ENCODE measurements around the gene MAP3K8.

MAP3K8 gene

GRCh38 chr10:30493609-30494530 lies 59.9 kb downstream of the MAP3K8 start:
- no peak for DNase-seq

GRCh38 chr10:30494558-30494957 lies 60.6 kb downstream of the MAP3K8 start:
- no peak for DNase-seq

- no peak for DNase-seq
Measured at GRCh38 chr10:30495687-30496086, 61.7 kb downstream of the MAP3K8 start.

- no peak for DNase-seq
Measured at GRCh38 chr10:30499816-30500215, 65.8 kb downstream of the MAP3K8 start.

- DNase-seq, result no peak
Measured at GRCh38 chr10:30500534-30500933, 66.5 kb downstream of the MAP3K8 start.

DNA sequence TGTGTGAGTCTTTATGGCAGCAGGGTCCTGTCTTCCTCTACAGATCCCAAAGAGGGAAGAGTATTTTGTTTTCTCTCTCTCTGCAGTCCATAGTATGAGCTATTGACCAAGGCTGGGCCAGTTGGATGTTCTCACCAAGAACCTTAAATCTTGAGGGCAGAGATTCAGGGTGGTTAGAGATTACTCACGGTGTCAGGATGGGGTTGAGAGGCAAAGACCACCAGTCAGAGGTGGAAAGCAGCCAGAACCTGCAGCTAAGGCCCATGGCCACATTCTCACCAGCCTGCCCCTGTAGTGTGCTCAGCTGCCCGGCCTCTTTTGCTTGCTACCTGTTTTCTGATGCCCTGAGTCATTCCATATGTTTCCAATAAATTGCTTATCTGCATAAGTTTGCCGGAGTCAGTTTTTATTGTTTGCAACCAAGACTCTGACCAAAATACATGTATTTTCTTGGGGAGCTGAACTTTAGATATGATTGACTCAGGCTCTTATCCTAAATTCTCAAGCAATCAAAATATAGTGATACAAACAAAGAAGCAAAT lies 67.0 kb downstream of the MAP3K8 start:
- no peak for DNase-seq

DNA sequence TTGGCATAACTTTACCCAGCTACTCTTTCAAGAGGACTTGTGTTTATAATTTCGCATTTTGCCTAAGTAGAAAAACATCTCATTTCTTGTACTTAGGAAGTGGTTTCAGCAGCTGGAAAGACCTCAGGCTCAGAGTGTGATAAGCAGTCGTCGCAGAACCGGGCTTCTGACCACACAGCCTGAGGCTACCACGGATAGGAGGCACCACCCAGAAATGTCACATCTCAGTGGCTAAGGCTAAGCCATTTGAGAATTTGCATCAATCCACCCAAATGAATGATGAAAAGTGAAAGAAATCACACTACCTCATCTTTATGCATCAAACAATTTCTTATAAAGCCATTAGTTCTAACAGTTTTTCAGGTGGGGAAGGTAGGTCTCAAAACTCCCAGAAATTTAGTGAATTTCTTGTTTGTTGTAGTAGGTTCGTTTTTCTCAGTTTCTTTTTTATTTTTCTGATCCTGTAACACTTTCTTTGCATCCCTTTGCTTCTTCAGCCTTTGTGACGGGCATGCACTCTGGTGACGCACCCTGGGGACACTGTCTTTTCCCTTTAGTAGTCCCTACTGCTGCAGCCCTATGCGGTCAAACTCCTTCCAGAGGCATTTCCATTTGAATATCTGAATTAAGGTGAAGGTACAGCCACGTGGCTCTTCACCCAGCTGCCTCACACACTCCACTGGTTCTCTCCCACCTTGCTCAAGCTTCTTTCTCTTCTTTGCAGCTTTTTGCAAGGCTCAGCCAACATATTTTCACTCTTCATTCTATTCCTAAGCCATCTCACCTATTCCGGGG lies 68.5 kb downstream of the MAP3K8 start:
- DNase-seq, result no peak

GRCh38 chr10:30503700-30504266 lies 69.8 kb downstream of the MAP3K8 start:
- DNase-seq, result no peak

DNA sequence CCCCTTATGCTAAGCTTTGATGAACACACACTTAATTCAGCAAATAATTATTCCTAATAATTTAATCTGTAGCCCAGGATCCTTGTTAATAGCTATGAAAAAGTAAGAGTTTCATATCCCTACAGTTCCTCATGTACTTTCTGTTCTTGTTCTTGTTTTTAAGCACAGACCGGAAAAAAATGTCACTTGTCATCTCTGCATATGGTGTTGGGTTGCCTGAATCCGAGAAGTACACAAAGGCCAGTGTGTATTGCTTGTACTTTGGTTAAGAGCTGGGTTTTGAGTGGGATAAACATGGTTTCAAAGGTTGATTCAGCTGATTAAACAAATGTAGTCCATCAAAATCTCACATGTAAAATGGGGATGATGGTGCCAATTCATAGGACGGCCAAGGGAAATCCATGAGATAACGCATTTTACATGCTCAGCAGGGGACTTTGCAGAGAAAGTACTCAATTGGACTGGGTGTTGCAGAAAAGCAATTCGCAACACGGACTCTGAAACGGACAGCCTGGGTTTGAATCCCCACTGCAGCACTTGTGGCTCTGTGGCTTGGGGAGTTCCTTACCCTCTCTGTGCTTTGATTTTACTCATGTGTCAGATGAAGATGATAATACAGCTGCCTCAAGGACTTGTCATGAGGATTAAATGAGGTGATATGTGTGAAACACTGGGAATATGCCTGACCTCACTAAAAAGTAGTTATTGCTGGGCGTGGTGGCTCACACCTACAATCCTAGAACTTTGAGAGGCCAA lies 71.7 kb downstream of the MAP3K8 start:
- no peak for DNase-seq

GRCh38 chr10:30509508-30509907 lies 75.5 kb downstream of the MAP3K8 start:
- no peak for DNase-seq

DNA sequence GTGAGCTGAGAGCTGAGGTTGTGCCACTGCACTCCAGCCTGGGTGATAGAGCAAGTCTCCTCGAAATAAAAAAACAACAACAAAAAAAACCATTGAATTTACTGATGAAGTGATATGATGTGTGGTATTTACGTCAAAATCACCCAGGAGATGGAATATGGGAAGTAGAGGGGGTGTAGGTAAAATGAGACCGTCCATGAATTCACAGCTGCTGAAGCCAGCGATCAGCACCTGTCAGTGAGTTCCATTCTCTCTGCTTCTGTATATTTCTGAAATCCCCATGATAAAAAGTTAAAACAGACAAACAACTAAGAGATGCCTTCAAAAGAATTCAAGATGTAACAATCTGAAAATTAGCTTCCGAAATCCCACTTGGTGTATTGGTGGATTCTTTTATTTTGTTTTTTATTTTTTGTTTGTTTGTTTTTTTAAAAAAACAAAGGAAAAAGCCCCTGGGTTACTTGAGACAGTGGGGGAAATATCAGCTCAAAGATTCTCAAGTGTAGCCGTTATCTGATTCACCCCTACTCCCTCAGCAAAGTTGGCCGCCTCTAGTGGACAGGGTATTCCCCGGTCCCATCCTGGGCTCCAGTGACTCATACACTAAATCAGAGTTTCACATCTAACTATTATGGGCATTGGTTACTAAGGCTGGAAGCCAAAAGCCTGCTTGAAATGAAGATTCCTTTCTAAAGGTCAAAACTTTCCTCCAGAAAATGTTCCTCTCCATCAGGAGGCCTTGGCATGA lies 76.4 kb downstream of the MAP3K8 start:
- DNase-seq, result peak; percentile 46

- DNase-seq, result no peak
Measured at GRCh38 chr10:30510932-30511700, 77.1 kb downstream of the MAP3K8 start.
